Measurements from ENCODE around the gene IL17RB.

IL17RB gene

GRCh38 chr3:53860196-53860595 lies 13.8 kb downstream of the IL17RB start:
- DNase-seq (ENCODE audit: low read depth in 1 of 2, low spot score in 1 of 2), result no peak

GRCh38 chr3:53862241-53862640 lies 15.9 kb downstream of the IL17RB start:
- DNase-seq (ENCODE audit: low read depth in 1 of 2, low spot score in 1 of 2), result no peak

GRCh38 chr3:53863145-53863544 lies 16.8 kb downstream of the IL17RB start:
- no peak for DNase-seq (ENCODE audit: low read depth in 1 of 2, low spot score in 1 of 2)

DNA sequence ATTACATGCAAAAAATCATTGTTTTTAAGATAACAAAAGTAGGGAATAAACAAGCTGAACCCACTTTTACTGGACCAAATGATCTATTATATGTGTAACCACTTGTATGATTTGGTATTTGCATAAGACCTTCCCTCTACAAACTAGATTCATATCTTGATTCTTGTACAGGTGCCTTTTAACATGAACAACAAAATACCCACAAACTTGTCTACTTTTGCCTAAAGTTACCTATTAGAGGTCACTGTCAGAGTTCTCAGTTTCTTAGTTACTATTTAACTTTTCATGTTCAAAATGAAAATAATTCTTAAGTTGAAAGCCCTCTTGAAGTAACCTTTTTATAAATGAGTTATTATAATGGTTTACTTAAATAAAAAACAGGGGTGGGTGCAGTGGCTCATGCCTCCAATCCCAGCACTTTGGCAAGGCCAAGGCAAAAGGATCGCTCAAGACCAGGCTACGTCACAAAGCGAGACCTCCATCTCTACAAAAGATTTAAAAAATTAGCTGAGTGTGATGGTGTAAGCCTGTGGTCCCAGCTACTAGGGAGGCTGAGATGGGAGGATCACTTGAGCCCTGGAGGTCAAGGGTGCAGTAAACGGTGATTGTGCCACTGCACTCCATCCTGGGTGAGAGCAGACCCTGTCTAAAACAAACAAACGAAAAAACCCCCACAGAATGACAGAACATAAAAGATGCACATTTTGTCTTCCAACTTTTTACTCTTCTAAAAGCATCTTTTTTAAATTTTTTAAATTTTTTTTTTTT lies 19.5 kb downstream of the IL17RB start:
- DNase-seq (ENCODE audit: low read depth in 1 of 2, low spot score in 1 of 2), result no peak

GRCh38 chr3:53880396-53881345 lies 34.3 kb downstream of the IL17RB start:
- no peak for DNase-seq (ENCODE audit: low read depth in 1 of 2, low spot score in 1 of 2)

- DNase-seq (ENCODE audit: low read depth in 1 of 2, low spot score in 1 of 2), result peak; percentile 75 to 79
Observed at GRCh38 chr3:53881691-53882593, 35.6 kb downstream of the IL17RB start, which contains the start of gene ACTR8. Gene ACTR8 (minus strand): TSS chr3:53882152. CDS start chr3:53882101, 51 bp downstream.

DNA sequence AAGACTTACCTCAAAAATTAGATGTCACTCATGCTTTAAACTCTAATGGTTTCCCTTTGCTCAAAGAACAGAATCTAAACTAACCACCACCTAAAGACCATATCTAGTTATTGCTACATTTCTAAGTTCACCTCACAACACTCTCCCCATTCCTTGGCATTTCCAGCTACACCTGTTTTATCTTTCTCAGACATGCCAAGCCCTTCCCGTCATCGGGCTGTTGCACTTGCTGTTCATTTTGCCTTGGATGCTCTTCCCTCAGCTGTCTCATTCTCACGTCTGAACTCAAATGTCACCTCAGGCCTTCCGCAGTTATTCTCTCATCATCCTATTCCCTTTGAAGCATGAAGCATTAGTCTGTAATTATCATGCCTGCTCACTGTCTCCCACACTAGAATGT lies 36.6 kb downstream of the IL17RB start:
- DNase-seq (ENCODE audit: low read depth in 1 of 2, low spot score in 1 of 2), result no peak

GRCh38 chr3:53884623-53885022 lies 38.3 kb downstream of the IL17RB start:
- no peak for DNase-seq (ENCODE audit: low read depth in 1 of 2, low spot score in 1 of 2)

DNA sequence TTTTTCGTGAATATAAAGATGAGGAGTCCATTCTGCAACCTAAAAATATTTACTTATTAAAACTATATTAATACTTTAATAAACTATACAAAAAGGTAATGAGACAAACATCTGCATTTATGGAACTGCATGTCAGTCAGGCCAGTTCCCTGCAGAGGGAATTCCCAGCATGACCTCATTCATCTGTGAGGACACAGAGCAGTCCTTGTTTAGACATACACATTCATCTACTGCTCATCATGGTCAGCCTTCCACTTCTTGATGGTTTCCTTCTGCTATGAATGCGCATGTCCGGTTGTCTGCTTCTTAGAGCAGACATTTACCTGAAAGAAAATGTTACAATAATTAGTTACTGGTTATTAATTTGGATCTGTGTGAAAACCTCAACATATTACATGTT lies 38.9 kb downstream of the IL17RB start:
- no peak for DNase-seq (ENCODE audit: low read depth in 1 of 2, low spot score in 1 of 2)

DNA sequence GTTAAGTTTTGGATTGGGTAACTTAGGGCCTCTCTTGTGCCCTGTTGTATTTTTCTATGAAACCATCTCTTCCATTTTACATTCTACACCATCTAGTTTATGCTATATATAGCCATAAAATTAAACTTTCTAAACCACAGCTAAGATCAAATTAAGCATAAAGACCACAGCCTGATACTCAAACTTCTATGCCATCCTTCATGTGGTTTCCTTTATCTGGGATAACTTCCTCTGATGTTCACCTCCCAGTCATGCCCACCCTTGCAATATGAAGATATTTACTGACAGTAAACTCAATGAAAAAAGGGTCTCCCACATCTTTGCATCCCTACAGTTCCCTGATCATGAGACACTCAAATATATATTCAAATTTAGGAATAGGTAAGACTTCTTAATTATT lies 41.1 kb downstream of the IL17RB start:
- DNase-seq (ENCODE audit: low read depth in 1 of 2, low spot score in 1 of 2), result no peak

DNA sequence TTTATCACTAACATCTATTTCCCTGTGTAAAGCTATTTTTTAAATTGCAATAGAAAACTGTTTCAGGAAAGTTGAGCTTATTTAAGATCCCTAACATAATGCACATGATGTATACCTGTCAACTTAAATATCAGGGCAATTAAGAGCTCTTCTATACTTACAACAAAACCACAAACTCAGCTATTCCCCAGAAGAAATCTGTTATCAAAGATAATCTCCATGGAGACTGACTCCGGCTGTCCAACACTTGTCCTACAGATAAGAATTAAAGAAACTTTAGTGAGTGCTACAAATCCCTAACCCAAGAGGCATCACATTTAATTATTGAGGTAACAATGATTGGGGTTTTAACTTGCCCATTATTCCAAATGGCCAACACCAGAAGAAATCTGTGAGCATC lies 41.9 kb downstream of the IL17RB start:
- no peak for DNase-seq (ENCODE audit: low read depth in 1 of 2, low spot score in 1 of 2)

GRCh38 chr3:53890726-53891475 lies 44.5 kb downstream of the IL17RB start:
- DNase-seq (ENCODE audit: low read depth in 1 of 2, low spot score in 1 of 2), result peak in 1 of 2 donors; percentile 41

DNA sequence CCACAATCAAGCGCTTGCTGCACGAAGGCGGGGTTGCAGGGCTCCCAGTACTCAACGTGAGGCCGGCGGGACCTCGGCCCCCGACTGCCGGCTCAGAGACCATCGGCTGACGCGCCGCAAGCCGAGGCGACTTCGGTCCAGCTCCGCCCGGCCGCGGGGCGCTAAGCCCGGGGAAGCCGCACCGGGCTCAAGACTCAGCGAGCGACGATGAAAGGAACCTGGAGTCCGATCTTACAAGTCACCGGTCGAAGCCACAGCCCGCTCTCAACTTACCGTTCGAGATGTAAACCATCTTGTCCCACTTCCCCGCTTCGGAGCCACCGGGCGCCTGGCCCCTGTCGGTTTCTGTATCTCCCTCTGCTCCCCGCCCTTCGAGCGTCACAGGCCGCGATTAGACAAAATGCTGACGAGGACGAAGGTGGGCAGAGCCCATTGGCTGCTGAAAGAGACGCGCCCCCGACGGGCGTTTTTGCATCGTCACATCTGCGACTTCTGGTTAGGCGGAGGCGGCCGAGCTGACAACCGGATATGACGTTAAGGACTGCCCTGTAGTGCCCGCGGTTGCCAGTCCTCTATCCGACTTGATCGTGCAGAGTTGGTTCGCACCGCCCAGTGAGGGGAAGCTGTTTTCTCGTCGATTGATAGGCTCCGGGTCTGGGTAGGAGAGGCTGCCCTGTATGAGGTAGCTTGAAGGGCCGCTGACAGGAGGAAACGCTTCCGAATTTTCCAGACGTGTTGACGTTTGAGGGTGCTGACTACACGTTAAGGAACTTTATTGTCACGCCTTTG lies 45.3 kb downstream of the IL17RB start, which contains the start of gene SELENOK:
Gene SELENOK (minus strand): TSS at position 363 of the 789 bp plus-strand sequence.
- peak; percentile 86 to 97 for DNase-seq (ENCODE audit: low read depth in 1 of 2, low spot score in 1 of 2)

- no peak for DNase-seq (ENCODE audit: low read depth in 1 of 2, low spot score in 1 of 2)
Observed at GRCh38 chr3:53892286-53892637, 45.9 kb downstream of the IL17RB start.

- DNase-seq (ENCODE audit: low read depth in 1 of 2, low spot score in 1 of 2), result no peak
Observed at GRCh38 chr3:53899750-53900149, 53.4 kb downstream of the IL17RB start.

DNA sequence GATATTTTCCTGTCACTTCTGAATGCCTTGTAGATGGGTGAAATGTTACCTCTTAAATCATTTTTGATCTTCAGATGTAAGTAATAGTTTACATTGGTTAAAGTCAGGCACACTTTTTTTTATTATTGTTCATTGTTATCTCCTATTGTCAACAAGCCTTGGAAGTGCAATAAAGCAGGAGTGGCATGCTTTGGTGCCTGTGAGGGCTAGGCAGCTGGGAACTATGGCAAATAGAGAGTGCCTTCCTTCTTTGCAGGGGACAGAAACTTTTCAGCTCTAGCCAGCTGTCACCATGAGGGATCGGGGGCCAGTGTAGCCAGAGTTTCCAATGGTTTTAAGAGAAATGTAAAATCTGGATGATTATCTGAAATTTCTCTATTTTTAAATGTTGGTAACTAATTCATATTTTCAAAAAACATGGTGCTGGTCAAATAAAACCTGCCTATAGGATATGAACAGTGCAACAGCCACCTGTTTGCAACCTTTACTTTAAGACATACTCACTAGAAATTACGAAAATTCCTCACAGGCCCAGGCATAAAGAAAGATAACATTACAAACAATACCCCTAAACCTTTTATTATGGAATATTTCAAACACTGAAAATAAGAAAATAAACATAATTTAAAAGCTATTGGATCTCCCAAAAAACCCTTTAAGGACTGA lies 54.4 kb downstream of the IL17RB start:
- DNase-seq (ENCODE audit: low read depth in 1 of 2, low spot score in 1 of 2), result no peak

DNA sequence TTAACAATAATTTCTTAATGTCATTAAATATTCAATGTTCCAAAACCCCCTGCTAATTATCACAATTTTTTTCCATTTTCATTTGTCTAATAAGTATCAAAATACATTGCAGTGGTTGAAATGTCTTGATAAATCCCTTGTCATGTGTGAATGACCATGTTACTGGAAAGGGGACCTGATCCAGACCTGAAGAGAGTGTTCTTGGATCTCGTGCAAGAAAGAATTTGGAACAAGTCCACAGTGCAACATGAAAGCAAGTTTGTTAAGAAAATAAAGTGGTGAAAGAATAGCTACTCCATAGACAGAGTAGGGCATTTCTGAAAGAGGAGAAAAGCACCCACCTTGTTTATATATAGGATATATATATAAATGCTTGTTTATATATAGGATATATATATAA lies 55.7 kb downstream of the IL17RB start:
- no peak for DNase-seq (ENCODE audit: low read depth in 1 of 2, low spot score in 1 of 2)

GRCh38 chr3:53902711-53903110 lies 56.3 kb downstream of the IL17RB start:
- DNase-seq (ENCODE audit: low read depth in 1 of 2, low spot score in 1 of 2), result no peak

DNA sequence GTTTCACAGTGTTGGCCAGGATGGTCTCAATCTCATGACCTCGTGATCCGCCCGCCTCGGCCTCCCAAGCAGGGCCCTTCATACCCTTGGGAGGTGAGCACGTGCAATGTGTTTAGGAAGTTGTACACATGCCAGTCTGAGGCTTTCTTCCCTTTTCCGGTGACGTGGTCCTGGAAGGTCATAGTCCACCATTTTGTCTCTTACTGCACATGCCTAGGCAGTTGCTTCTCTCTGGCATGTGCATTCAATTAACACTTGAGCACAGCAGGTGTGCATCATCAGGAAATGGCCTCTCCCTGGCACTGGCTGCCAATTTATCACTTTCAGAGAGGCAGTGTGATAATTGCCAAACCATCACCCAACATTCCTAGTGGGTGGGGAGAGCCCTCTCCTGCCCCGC lies 67.0 kb downstream of the IL17RB start:
- DNase-seq (ENCODE audit: low read depth in 1 of 2, low spot score in 1 of 2), result no peak
